GM21576 (cell line): Measurements from ENCODE around the gene MGME1.

Experiments
- ATAC-seq: cut with Tn5 transposase; IDR thresholded peaks from one replicate; pipeline ENCODE4 v1.9.1; 2021; ENCODE audit warnings: mild to moderate bottlenecking, moderate library complexity; ENCODE audit not compliant: unreplicated experiment

Gene MGME1, protein sequence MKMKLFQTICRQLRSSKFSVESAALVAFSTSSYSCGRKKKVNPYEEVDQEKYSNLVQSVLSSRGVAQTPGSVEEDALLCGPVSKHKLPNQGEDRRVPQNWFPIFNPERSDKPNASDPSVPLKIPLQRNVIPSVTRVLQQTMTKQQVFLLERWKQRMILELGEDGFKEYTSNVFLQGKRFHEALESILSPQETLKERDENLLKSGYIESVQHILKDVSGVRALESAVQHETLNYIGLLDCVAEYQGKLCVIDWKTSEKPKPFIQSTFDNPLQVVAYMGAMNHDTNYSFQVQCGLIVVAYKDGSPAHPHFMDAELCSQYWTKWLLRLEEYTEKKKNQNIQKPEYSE

DNA sequence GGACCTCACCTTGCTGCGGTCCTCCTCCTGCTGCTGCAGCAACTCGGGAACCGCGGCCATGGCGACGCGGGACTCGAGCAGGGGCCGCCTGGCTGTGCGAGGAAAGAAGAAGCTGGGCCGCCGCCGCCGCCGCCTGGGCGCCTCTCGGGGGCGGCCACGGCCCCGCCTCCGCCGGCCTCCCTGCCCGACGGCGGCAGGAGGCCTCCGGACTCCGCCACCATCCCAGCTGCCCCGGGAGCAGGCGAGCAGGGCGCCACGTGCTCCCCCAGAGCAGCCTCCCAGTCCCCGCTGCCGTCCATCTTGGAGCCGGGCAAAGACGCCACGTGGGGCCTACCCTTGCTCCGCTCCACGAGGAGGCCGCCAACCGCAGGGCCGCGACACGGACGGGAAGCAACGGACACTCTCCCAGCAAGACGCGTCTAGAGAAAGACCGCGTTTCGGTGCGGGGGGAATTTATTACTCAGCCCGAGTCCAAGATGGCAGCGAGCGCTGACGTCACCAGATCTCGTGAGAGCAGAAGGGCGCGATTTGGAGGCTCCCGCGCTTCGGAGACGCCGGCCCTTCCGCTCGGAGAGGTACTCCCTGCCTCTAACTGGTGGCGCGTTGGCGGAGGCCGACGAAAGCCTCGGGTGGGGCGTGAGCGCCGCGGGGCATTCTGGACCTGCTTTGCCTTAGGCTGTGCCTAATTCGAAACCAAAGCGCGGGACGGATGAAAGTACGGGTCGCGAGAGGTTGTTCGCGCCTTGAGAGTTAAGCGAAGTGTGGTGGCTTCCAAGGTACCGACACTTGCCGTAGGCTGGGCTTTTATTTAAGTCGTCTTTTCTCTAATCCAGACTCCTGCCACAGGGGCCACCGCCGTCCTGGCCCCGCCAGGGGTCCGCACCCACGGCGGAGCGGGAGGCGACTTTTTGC lies at the start of gene MGME1, which contains the start of gene SNX5:
Gene MGME1, plus strand, starts transcription at position 653 of the 912 bp plus-strand sequence. CDS start 842 bp downstream, outside the sequence.
Gene SNX5, minus strand, starts transcription at position 429 of the 912 bp plus-strand sequence. Its CDS starts 369 bp downstream, at position 60.
- ATAC-seq: peak; percentile 76

GRCh38 chr20:17919149-17919548 lies 49.7 kb upstream of the MGME1 start:
- no peak for ATAC-seq

DNA sequence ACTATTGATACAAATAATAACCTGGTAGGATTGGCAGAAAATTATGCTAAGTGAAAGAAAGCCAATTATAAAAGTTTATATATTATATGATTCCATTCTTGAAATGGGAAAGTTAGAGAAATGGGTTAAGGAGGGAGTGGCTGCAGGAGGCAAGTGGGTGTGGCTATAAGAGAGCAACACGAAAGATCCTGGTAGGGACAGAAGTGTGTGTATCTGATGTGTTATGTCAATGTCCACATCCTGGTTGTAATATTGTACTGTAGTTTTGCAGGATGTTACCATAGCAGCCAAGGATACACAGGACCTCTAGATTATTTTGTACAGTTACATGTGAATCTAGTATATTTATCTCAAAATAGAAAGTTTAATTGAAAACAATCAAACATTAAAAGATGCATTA lies 47.0 kb upstream of the MGME1 start:
- no peak for ATAC-seq

- no peak for ATAC-seq
These were observed 43.5 kb upstream of the MGME1 start for GRCh38 chr20:17925141-17925939.

DNA sequence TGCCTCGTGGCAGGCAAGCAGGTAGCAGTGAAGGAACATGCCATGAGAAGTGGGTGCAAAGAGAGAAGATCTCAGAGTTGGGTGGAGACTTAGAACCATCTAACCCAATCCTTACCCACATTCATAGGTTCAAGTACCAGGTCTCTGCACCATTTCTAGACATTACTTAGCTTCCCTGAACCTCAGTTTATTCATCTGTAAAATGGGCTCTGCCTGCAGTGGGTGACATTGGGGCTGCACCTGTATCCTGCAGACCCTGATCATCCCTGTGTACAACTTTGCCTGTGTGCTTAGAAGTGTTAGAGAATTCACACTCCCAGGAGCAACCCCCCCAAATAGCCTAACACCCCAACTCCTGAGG lies 42.9 kb upstream of the MGME1 start:
- ATAC-seq: no peak

DNA sequence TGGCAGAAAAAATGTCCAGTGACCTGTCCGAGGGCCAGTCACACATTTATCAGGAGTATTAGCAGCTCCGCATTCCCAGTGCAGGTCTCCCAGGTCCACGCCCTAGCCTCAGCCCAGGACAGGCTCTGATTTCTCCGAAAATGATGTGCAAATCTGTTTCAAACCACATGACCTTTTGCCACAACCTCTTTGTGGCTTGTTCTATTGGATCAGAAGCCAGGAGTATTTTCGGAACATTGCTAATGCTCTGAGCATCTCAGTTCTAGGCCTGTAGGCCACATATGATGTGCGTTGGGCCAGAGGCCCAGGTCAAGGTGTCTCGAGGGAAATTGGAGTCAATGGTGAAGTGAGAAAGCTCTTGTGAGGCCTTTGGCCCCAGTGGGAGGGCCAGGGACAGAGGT lies 40.6 kb upstream of the MGME1 start:
- no peak for ATAC-seq

- no peak for ATAC-seq
These were observed 40.0 kb upstream of the MGME1 start for GRCh38 chr20:17928633-17929311.

DNA sequence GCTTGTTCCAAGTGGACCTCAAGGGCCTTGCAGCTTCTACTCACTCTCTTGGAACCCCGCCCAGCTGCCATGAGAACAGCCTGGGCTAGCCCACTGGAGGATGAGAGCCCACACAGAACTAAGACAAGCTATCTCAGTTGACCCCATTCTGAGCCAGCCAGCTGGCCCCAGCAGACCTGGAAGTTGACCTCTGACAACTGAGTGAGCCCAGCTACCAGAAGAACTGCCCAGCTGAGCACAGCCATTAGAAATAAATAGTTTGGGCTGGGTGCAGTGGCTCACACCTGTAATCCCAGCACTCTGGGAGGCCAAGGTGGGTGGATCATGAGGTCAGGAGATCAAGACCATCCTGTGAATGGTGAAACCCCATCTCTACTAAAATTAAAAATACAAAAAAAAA lies 37.3 kb upstream of the MGME1 start:
- no peak for ATAC-seq

GRCh38 chr20:17932396-17932795 lies 36.4 kb upstream of the MGME1 start:
- no peak for ATAC-seq

DNA sequence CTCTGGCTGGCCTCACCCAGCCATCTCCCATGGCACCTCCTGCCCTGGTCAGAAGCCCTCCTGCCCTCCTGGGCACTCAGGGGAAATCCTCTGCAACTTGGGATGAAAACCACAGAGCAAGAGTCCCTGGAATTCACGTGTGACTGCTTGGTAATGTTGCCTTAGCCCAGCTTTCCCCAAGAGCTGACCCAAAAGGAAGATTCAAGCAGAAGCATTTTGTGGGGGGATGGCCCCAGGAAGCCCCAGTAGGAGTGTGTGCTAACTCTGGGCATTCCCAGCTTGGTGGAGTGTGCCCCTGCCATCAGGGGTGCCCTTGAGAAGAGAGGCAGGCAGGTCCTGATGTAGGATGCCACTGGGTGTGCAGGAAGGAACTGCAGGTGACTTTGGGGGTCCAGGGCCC lies 35.7 kb upstream of the MGME1 start:
- no peak for ATAC-seq

DNA sequence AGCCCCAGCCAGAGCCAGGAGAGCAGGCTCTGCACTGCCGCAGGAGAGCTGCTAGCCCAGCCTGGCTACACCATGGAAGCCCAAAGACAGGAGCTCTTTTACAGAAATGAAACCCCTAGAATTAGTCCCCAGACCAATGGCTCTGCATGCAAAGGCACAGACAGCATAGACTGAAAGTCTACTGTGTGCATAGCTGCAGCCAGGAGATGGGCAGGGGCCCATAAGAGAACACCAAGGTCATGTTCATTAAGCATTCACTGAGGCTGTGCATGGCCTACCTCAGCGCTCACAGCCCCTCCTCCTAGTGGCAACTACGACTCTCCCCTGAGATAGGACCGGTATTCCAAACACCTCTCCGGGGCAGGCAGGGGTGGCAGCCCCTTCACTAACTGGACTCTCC lies 35.1 kb upstream of the MGME1 start:
- no peak for ATAC-seq

- ATAC-seq: no peak
These were observed 34.5 kb upstream of the MGME1 start for GRCh38 chr20:17934141-17934862.

DNA sequence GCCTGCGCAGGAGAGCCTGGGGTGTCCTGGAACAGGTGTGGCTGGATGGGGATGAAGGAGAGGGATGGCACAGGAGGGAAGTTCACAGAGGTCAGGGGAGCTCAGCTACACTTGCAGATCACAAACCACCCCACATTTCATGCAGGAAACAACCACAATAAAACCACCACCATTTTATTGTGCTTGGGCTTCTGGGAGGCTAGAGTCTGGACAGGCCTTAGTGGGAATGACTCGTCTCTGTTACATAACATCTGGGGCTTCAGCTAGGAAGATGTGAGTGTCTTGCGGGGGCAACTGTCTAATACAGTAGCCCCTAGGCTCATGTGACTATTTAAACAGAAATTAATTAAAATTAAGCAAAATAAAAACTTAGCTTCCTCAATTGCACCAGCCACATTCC lies 33.6 kb upstream of the MGME1 start:
- ATAC-seq: no peak

- no peak for ATAC-seq
These were observed 33.1 kb upstream of the MGME1 start for GRCh38 chr20:17935761-17936160.

DNA sequence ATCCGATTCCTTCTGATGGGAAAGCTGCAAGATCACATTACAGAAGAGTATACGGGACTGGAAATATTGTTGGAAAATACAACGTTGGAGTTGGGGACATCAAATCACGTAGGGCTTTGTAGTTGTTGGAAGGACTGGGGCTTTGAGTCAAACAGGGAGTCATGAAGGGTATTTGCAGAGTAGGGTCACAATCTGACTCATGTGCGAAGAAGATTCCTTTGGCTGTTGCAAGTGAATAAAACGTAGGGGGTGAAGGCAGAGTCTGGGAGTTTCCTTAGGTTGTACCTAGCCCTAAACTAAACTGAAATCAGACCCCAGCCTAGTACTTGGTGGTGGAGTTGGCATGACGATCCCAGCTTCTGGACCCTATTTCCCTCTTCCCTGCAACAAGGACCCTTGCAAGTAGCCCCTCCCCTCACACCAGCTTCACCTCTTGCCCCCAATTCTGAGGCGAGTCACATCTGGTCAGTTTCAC lies 32.5 kb upstream of the MGME1 start:
- no peak for ATAC-seq

DNA sequence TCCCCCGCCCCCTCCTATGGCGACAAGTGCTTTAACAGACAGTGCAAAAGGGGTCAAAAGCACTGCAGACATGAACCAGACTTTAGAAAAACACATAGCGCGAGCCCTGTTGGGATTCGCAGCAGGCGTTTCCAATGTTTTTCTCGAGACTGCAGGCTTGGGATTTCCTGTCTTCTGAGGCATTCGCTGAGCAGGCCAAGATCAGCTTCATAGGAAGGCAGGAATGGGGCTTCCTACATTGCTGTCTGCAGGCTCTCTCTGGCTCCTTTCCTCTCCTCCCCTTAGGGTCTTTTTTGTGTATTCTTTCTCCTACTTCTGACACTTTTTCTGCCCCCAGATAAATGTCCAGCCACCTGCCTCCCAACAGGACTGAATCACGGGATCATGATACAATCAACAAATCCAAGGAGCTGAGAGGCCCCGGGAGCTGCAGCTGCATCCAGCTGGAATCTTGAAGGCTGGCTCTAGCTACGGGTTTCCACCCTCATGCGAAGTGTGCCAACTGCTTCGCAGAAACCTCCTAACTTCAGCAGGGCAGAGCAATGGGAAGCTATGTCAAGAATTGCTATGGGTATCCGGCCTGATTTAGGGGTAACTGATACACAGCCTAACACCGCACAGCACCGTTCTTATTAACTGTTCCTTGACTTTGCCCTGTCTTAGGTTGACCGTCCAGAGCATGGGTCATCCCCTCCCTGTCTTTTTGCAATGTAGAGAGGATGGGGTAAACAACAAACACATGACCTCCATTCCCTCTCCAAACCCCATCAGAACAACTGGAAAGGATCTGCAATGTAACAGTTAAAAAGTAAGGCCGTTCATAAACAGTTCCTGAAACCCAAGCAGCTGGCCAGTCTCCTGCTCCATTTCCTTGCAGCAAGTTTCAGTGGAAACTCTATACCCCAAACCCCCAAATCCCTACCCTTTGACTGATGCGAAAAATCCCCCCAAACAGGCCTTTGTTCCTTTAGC lies 31.8 kb upstream of the MGME1 start:
- ATAC-seq: no peak

DNA sequence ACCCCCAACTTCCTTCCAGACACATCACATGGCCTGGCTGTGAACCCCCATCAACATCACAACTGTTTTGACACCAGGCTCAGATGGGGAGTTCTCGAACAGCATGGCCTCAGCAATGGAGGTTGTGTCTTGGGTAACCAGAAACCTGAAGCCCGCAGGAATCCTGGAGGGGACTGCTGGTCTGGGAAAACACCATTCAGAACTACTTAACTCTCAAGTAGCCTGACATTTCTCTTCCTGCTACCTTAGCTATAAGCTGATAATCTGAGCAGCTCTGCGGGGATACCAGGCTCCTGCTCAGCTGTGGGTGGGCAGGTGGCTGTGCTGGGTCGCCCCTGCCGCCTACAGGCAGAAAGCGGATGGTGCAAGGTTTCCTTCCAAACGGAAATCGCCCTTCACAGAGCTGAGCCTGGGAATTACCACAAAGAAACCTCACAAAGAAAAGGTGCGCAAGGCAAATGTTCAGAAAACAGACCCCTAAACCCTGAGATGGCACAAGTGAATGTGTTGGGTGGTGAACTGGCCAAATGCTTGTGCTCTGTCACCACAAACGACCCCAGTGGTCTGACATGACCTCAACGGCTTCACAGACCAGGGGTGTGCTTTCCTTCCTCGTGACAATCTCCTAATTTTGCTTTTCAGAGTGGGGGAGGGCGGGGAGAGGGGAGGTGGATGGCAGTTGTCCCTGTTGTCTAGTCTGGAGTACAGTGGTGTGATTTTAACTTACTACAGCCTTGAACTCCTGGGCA lies 29.8 kb upstream of the MGME1 start:
- peak; percentile 77 for ATAC-seq
